GM12801 (cell line): ENCODE results near the gene ELFN2.

ENCODE experiments used
- CTCF ChIP-seq: IDR thresholded peaks from one replicate; pipeline ENCODE4 v1.5.1; 2011; ENCODE audit warnings: control low read depth; ENCODE audit not compliant: insufficient read length; ENCODE audit errors: extremely low read depth

The ELFN2 gene

DNA sequence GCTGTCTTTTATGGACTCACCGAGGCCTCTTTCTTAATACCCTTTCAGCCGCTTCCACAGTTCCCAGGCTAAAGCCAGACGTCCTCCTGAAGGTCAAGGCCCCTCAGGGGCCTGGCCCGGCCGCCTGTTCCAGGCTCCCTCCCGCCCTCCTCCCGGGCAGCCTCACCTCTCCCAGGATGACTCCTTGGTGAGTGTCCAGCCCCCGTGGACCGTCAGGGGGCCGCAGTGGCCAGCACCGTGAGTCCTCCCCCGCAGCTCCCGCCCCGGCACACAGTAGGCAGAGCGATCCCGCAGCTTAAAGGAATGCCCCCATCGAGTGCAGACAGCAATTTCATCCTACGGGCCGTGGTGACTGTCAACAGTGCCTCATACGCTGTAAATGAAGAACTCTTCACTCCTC, 32.9 kb downstream of the ELFN2 start:
- TF ChIP-seq CTCF, result no peak

- no peak for TF ChIP-seq CTCF
Observed at GRCh38 chr22:37393746-37394145, 33.5 kb downstream of the ELFN2 start.

DNA sequence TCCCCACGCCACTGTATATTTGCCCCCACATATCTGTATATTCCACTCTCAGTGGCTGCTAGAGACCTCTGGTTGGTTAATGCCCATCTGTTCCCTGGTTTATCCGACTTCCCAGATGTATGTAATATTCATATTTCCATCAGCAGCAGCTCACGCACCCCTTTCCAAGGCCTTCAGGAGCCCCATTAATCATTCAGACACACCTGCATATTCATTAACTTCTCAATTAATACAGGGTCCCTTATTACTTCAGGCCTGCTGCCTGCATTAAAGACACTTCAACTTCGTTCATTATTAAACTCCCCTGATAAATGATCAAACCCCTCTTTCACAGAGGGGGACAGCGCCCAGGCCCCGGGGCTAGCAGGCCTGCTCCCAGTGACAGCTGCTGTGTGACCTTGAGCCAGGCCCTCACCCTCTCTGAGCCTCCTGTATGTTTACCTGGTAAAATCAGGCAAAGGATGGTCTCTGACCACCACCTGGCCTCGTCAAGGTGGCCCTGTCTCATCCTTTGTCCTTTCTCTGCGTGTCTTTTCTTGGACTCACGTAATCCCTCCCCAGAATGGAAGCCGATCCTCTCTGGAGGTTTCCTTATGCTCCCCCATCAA, 34.5 kb downstream of the ELFN2 start:
- TF ChIP-seq CTCF, result no peak

- no peak for TF ChIP-seq CTCF
Observed at GRCh38 chr22:37391702-37392101, 35.6 kb downstream of the ELFN2 start.

DNA sequence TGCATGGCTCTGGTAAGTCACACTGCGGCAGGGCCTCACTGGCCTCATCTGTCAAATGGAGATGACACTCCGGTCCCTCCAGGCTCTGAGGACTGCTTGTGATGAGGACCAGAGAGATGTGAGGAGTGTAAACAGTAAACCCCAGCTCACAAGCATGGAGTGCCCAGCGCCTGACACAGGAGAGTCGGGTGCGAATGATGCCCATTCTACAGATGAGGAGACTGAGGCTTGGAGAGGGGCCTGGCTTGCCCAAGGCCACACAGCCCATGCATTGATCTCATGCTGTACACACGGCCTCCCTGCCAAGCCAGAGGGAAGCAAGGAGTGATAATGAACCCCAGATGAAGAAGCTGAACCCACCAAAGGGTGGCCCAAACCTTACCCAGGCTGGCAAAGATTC, 37.2 kb downstream of the ELFN2 start:
- no peak for TF ChIP-seq CTCF

DNA sequence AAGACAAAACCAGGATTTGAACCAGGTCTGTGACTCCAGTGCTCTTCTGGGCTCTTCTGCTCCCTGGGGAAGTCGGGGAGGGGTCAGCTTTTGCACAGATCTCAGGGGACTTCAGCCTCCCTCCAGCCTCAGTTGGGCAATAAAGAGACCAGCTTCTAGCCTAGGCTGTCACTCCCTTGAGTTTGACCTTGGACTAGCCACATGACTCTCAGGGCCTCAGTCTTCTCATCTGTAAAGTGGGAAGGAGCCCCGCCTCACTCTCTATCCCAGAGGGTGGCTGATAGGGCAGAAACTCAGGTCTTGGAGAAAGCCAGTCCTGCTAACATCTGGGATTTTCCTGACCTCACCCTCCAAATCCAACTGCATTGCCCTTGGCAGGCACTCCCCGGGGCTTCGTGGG, 38.7 kb downstream of the ELFN2 start:
- TF ChIP-seq CTCF, result no peak

DNA sequence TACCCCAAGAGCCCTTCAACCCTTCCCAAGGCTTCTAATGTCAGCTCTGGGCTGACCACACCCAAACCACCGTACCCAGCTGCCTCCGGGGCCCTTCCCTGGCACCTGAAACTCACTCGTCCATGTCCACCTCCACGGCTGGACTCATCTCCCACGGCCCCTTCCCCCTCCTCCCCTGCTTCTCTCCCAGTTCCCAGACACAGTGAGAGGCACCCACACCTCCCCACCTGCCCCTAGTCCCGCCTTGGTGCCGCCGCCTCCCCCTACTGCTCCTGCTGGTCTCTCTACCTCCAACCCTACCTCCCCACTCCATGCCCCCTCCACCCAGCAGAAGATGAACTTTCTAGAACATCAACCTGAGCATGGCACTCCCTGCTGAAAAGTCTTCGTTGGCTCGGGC, 39.5 kb downstream of the ELFN2 start:
- TF ChIP-seq CTCF, result no peak
